ENCODE results near the gene NR2C1.

GRCh38 chr12:95073698-95074520, 491 bp upstream of the NR2C1 start:
- TF ChIP-seq CTCF (IDR thresholded peaks at IDR 0.05) (peak in 1 of 3 experiments; percentile 77), POLR2A (IDR thresholded peaks at IDR 0.05) (no peak)

All from testis (tissue), 2 donors.